PFSK-1 (cell line): ENCODE data around the gene FCMR.

Experiments used
- FOXP2 ChIP-seq: optimal IDR thresholded peaks from 2 replicates; pipeline ENCODE3; 2011; ENCODE audit warnings: borderline replicate concordance, control low read depth, inconsistent platforms; ENCODE audit not compliant: insufficient read depth; ENCODE audit errors: extremely low read length, extremely low read depth
- POLR2AphosphoS5 ChIP-seq: IDR thresholded peaks from 2 replicates; pipeline ENCODE4 v1.6.1; 2012; ENCODE audit warnings: low read depth, mild to moderate bottlenecking, control low read depth, low read length, moderate library complexity
- SIN3A ChIP-seq: IDR thresholded peaks from 2 replicates; pipeline ENCODE4 v1.6.1; 2012; ENCODE audit warnings: mild to moderate bottlenecking, low read length, moderate library complexity, borderline replicate concordance; ENCODE audit not compliant: insufficient read depth
- TAF1 ChIP-seq: IDR thresholded peaks from 2 replicates; pipeline ENCODE4 v1.6.1; 2012; ENCODE audit warnings: low read length, control low read depth, borderline replicate concordance; ENCODE audit not compliant: insufficient read depth
- TF ChIP-seq, protein P1 (sequence below), 2 experiments: IDR thresholded peaks; 2 replicates each; pipeline versions ENCODE4 v1.6.1 to v1.8.0; 2011 to 2012; ENCODE audit warnings: low read depth in 2 of 2, low read length in 2 of 2, control low read depth in 1 of 2, inconsistent platforms in 1 of 2, mild to moderate bottlenecking in 1 of 2, moderate library complexity in 1 of 2; ENCODE audit not compliant: insufficient read depth in 1 of 2

Gene FCMR

DNA sequence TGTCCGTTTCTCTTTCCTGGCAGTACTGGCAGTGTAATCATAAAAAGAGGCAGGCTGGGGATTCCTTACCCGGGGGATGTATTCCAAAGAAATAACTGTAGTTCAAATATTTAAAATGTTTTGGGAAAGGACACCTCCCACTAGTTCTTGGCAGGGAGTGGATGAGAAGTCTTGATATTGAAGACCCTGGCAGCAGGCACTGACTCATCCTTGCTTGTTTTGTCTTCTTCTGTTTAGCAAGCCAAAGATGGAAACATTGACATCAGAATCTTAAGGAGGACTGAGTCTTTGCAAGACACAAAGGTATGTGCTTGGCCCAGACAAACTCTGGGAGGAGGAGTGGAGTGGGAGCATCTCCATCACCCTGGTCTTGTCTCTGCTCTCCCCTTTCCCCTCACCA is 55.7 kb downstream of the FCMR start:
- TF ChIP-seq POLR2AphosphoS5: no peak
- no peak for TF ChIP-seq FOXP2
- TF ChIP-seq, protein P1, sequence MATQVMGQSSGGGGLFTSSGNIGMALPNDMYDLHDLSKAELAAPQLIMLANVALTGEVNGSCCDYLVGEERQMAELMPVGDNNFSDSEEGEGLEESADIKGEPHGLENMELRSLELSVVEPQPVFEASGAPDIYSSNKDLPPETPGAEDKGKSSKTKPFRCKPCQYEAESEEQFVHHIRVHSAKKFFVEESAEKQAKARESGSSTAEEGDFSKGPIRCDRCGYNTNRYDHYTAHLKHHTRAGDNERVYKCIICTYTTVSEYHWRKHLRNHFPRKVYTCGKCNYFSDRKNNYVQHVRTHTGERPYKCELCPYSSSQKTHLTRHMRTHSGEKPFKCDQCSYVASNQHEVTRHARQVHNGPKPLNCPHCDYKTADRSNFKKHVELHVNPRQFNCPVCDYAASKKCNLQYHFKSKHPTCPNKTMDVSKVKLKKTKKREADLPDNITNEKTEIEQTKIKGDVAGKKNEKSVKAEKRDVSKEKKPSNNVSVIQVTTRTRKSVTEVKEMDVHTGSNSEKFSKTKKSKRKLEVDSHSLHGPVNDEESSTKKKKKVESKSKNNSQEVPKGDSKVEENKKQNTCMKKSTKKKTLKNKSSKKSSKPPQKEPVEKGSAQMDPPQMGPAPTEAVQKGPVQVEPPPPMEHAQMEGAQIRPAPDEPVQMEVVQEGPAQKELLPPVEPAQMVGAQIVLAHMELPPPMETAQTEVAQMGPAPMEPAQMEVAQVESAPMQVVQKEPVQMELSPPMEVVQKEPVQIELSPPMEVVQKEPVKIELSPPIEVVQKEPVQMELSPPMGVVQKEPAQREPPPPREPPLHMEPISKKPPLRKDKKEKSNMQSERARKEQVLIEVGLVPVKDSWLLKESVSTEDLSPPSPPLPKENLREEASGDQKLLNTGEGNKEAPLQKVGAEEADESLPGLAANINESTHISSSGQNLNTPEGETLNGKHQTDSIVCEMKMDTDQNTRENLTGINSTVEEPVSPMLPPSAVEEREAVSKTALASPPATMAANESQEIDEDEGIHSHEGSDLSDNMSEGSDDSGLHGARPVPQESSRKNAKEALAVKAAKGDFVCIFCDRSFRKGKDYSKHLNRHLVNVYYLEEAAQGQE (IDR thresholded peaks at IDR 0.05; ENCODE audit: insufficient read depth in 1 of 2, low read depth in 2 of 2, low read length in 2 of 2): no peak
- no peak for TF ChIP-seq TAF1
- TF ChIP-seq SIN3A: no peak

DNA sequence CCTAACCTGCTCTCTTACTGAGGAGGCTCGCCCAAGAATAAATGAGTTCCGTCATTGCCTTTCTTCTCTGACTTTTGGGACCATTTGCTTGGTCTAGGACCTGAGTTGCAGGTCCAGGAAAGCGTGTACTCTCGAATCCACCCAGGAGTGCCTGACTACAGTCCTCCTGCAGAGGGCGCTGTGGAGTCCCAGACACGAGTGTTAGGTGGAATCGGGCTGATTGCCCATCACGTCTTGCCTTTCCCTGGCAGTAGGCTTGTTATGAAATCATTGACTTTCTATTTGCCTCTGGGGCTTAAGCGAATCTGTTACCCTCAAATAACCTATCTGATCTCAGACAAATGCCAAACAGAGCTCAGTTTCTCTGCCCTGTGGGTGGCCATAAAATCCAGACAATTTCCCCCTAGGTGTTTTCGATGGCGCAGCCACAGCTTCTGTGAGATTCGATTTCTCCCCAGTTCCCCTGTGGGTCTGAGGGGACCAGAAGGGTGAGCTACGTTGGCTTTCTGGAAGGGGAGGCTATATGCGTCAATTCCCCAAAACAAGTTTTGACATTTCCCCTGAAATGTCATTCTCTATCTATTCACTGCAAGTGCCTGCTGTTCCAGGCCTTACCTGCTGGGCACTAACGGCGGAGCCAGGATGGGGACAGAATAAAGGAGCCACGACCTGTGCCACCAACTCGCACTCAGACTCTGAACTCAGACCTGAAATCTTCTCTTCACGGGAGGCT is 56.6 kb downstream of the FCMR start, which contains the start of gene IL20:
Gene IL20 (plus strand): TSS at position 685 of the 733 bp plus-strand sequence. CDS start 230 bp downstream, outside the sequence.
- TF ChIP-seq TAF1: no peak
- no peak for TF ChIP-seq SIN3A
- no peak for TF ChIP-seq FOXP2
- TF ChIP-seq, protein P1 (IDR thresholded peaks at IDR 0.05; ENCODE audit: insufficient read depth in 1 of 2, low read depth in 2 of 2, low read length in 2 of 2): no peak
- TF ChIP-seq POLR2AphosphoS5: no peak

DNA sequence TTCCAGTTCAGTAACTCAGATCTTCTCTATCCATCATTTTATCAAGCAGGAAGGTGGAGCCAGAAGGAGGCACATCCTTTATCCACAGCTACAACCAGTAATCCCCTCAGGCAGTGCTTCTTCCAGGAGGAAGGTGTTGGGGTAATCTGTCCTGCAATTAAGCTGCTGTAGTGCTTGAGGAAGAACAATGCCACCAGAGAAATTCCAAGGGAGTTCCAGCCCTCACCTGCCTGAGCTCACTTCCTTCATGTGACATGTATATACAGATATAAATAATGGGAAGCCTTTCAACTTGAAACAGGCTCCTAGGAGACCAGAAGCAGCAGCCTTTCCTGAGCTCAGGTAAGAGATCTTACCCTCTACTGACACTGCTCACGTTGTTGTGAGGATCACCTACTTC is 58.5 kb downstream of the FCMR start:
- TF ChIP-seq, protein P1 (IDR thresholded peaks at IDR 0.05; ENCODE audit: insufficient read depth in 1 of 2, low read depth in 2 of 2, low read length in 2 of 2): no peak
- no peak for TF ChIP-seq POLR2AphosphoS5
- TF ChIP-seq SIN3A: no peak
- TF ChIP-seq FOXP2: no peak
- no peak for TF ChIP-seq TAF1

DNA sequence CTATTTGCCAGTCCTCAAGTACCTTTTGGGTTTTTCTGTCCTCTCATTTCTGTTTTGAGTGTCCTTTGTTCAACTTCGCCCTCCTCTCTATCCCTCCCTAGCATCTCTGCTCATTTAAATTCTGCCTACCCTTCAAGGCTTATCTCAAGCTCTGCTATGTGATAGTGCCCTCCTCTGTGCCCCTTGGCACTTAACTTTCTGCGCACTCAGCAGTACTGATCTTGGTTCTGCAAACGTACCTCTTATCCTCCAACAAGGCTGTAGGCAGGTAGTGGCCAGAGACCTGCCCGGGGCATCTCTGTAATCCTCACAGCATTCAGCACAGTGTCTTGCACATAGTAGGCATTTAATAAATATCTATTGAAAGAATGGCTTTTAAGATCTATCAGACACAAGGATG is 61.6 kb downstream of the FCMR start:
- TF ChIP-seq TAF1 (no peak), POLR2AphosphoS5 (no peak), SIN3A (no peak), FOXP2 (no peak)
- TF ChIP-seq, protein P1 (IDR thresholded peaks at IDR 0.05; ENCODE audit: insufficient read depth in 1 of 2, low read depth in 2 of 2, low read length in 2 of 2): no peak
